HepG2 (cell line): ENCODE results near the gene FZD4. TPM values are rescaled to one million over a fixed set of nuclear protein-coding genes. Genes with fewer than 3 reads are reported as not detected.

ENCODE experiments used
- ATAC-seq: fragments of 200-7000 bp; cut with Tn5 transposase; 3 replicates; pipeline ENCODE4 v1.9.1; 2020; ENCODE audit warnings: mild to moderate bottlenecking, moderate library complexity
- BruUV-seq: library from RNA; stranded (reverse); fragments of 400-500 nt; replicated peaks from 2 replicates; lab custom pipeline; 2021; lab: Mats Ljungman, UMichigan
- CTCF ChIA-PET: fragments of 300-600 bp; formaldehyde crosslinking; extraction: SDS; loops from one replicate; lab custom pipeline; 2021; ENCODE audit warnings: low total read pairs, inconsistent platforms, low intra/inter-chr PET ratio; lab: Yijun Ruan, JAX
- POLR2A ChIA-PET: fragments of 350-600 bp; sonication (Branson Sonifier 250); formaldehyde crosslinking; loops from one replicate; lab custom pipeline; 2020; ENCODE audit warnings: antibody characterized with exemption, inconsistent platforms; lab: Yijun Ruan, JAX
- DNase-seq: peaks from one replicate; pipeline ENCODE4 v3.0.0-alpha.2; 2015; ENCODE audit warnings: low spot score
- FAIRE-seq: peaks from 3 replicates; lab custom pipeline; 2011; peaks lifted over from hg19 to GRCh38; lab: Jason Lieb, UNC
- H2AFZ ChIP-seq: one replicate; pipeline ENCODE4 v1.6.1; 2011; ENCODE audit warnings: low read length, inconsistent platforms
- H3K27ac ChIP-seq: fragments of 300-600 bp; 3 replicates; pipeline ENCODE4 v1.8.0; 2011; ENCODE audit warnings: mixed run types, mild to moderate bottlenecking, mixed read lengths, low read length, inconsistent platforms; ENCODE audit not compliant: insufficient read depth; ENCODE audit errors: extremely low read length
- H3K27me3 ChIP-seq, 2 experiments: fragments of 200-600 bp in 1 of 2; 2 replicates in 1 of 2; 3 replicates in 1 of 2; pipeline versions ENCODE4 v1.6.0 to v1.8.0; 2011; ENCODE audit warnings: low read length in 2 of 2, mild to moderate bottlenecking in 2 of 2, moderate library complexity in 2 of 2, inconsistent platforms in 1 of 2; ENCODE audit not compliant: insufficient read depth in 2 of 2, control insufficient read depth in 1 of 2
- H3K36me3 ChIP-seq, 2 experiments: fragments of 200-600 bp in 1 of 2; replicated peaks in 1 of 2; 2 replicates in 1 of 2; 3 replicates in 1 of 2; pipeline versions ENCODE4 v1.5.1 to v1.8.0; 2011; ENCODE audit warnings: low read length in 2 of 2, inconsistent platforms in 1 of 2; ENCODE audit not compliant: insufficient read depth in 2 of 2, control insufficient read depth in 1 of 2
- H3K4me1 ChIP-seq: 2 replicates; pipeline ENCODE4 v1.5.1; 2012; ENCODE audit warnings: low read length, inconsistent platforms; ENCODE audit not compliant: insufficient read depth
- H3K4me2 ChIP-seq: 2 replicates; pipeline ENCODE4 v1.6.0; 2011; ENCODE audit warnings: low read depth, low read length, inconsistent platforms
- H3K4me3 ChIP-seq, 3 experiments: fragments of 200-600 bp in 1 of 3; sonication (generic), shearing (Covaris generic) in 1 of 3; replicated peaks in 1 of 3; 2 replicates each; pipeline ENCODE4 v1.5.1; 2011 to 2016; ENCODE audit warnings: low read length in 3 of 3, inconsistent platforms in 2 of 3, low read depth in 2 of 3, mild to moderate bottlenecking in 2 of 3, control low read depth in 1 of 3, mixed read lengths in 1 of 3; ENCODE audit not compliant: insufficient read depth in 1 of 3
- H3K79me2 ChIP-seq: one replicate; pipeline ENCODE4 v1.6.1; 2011; ENCODE audit warnings: low read length, inconsistent platforms; ENCODE audit not compliant: insufficient read depth
- H3K9ac ChIP-seq: 2 replicates; pipeline ENCODE4 v1.6.0; 2011; ENCODE audit warnings: mild to moderate bottlenecking, low read depth, low read length, inconsistent platforms; ENCODE audit not compliant: insufficient read depth
- H3K9me3 ChIP-seq: 2 replicates; pipeline ENCODE4 v1.5.1; 2012; ENCODE audit warnings: mild to moderate bottlenecking, low read length
- H4K20me1 ChIP-seq: 2 replicates; pipeline ENCODE4 v1.6.0; 2011; ENCODE audit warnings: inconsistent platforms, mild to moderate bottlenecking, low read length, moderate library complexity; ENCODE audit not compliant: insufficient read depth
- HIC2 ChIP-seq: sonication (generic); formaldehyde crosslinking; IDR thresholded peaks from 2 replicates; pipeline ENCODE4 v1.9.0; 2022; ENCODE audit warnings: low read depth, missing genetic modification reagents
- KIAA2018 ChIP-seq: sonication (generic); formaldehyde crosslinking; IDR thresholded peaks from 2 replicates; pipeline ENCODE4 v1.5.0; 2020; ENCODE audit warnings: mild to moderate bottlenecking, missing genetic modification reagents, borderline replicate concordance
- WGBS: methylation state at CpG from one replicate; pipeline ENCODE4 v1.1.6; 2017; ENCODE audit warnings: low lambda C conversion rate; 5-methylcytosine and 5-hydroxymethylcytosine counted together
- in situ Hi-C: cut with HindIII; loops from 2 replicates; pipeline ENCODE4 v1.10.0; 2017; ENCODE audit warnings: low pct_unique_long_range_greater_than_20kb; ENCODE audit not compliant: extremely low pct_ligation_motif_present
- intact Hi-C: fragments of 100-400 bp; cut with micrococcal nuclease; formaldehyde crosslinking; loops from one replicate; pipeline ENCODE4 v1.10.0; 2022; ENCODE audit not compliant: unreplicated experiment
- polyA plus RNA-seq, 8 experiments: library from polyadenylated mRNA; depleted of rRNA in 3 of 8; stranded (reverse) in 7 of 8; unstranded in 1 of 8; fragments of >200 nt; fragmentation: Illumina TruSeq in 4 of 8; extraction: Trizol in 4 of 8; gene quantifications; 2 replicates each; pipeline versions ENCODE4 v1.2.1 to v1.2.3, GENCODE V29; 2011 to 2016; ENCODE audit warnings: low read depth in 4 of 8, missing spikeins in 1 of 8, mixed read lengths in 1 of 8; ENCODE audit not compliant: insufficient read depth in 1 of 8
- total RNA-seq, 5 experiments: library from RNA; depleted of rRNA; stranded (reverse); fragments of >200 nt; fragmentation: Illumina TruSeq; extraction: Trizol; gene quantifications; 2 replicates each; pipeline ENCODE4 v1.2.3, GENCODE V29; 2016; ENCODE audit warnings: low read depth in 1 of 5

FZD4 gene
- total and polyA plus RNA-seq, 2 of the 13 experiments (the other 11 are each of a cell fraction or from before 2014, with no cell fraction given) = 46.5 to 70.4 TPM

- TF ChIP-seq KIAA2018 = no peak
Observed at GRCh38 chr11:86990515-86990914, 35.3 kb upstream of the FZD4 start (continued).

- intact Hi-C loops = no loop called here
- Histone ChIP-seq H2AFZ (no peak overlapping the region), H3K4me1 (peaks cover 23% of the 10 kb centered on the region), H3K4me3 (no peak overlapping the region), H3K27me3 (no peaks in the 10 kb centered on the region), H3K36me3 (no peaks in the 10 kb centered on the region), H3K9ac (no peak overlapping the region), H3K79me2 (no peaks in the 10 kb centered on the region), H3K9me3 (no peaks in the 10 kb centered on the region), H3K4me2 (no peak overlapping the region), H4K20me1 (no peaks in the 10 kb centered on the region), H3K27ac (no peak overlapping the region)
- 50% methylated on average over 1 of the region's 1 CpG for WGBS
- no peak for TF ChIP-seq HIC2
- ChIA-PET CTCF (no interaction called here), POLR2A (interaction anchor here (1.2 to 1.3 kb wide), 2 partner anchors 35 to 47 kb away, joined by 3 read pairs; partner anchors contain the start of gene FZD4)
- FAIRE-seq (no peak), DNase-seq (no peak), ATAC-seq (no peak)
- no TSS peak for BruUV-seq
- in situ Hi-C loops = no loop called here
Observed at GRCh38 chr11:86990031-86990430, 34.8 kb upstream of the FZD4 start.
